Measurements from ENCODE around the gene ANKMY1. TPM values are rescaled to one million over a fixed set of nuclear protein-coding genes. Genes with fewer than 3 reads are reported as not detected.

ANKMY1 gene
- total RNA-seq, 2 experiments from 2014 or later, result 25.7 to 26.2 TPM

DNA sequence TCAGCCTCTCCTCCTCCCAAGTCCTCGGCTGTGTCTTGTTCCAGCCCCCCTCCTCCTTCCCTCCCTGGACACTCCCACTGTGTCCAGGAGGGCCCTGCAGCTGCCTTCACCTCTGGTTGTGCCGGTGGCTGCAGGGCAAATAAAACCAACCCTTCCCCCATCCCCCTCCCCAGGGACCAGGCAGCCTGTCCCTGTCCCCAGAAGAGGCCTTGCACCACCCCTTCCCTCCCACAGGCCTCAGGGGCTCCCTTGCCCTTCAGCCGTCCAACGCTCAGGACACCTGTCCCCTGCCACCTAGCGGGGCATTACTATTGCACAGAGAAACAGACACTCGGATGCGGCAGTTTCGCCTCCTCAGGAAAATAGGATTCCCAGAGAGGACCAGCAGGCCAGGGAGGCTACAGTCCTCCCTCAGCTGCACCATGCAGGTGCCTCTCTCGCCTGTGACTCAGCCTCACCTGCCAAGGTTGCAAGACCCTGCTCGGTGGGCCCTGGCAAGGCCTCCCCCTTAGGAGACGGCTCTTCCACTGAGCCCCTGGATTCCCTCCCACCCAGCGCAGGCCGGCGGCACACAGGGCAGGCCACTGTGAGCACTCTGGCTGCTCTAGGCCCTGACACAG is 127.8 kb downstream of the ANKMY1 start:
- H3K4me3 Mint-ChIP-seq, result no peak overlapping the region
- H3K9me3 ChIP-seq (ENCODE audit: control insufficient read depth in 1 of 2, insufficient read depth in 1 of 2, low read length in 2 of 2), result peaks cover 0 to 12% of the 10 kb centered on the region in 2 experiments
- peaks cover 3 to 18% of the 10 kb centered on the region in 2 experiments for H3K27me3 ChIP-seq (ENCODE audit: control insufficient read depth in 1 of 2, insufficient read depth in 2 of 2, low read length in 2 of 2)
- DNase-seq (peak in 2 of 14 experiments; percentile 11 to 21), ATAC-seq (ENCODE audit: poor library complexity) (no peak)
- peaks cover 4% of the 10 kb centered on the region for H3K4me1 Mint-ChIP-seq (ENCODE audit: low read depth)
- POLR2A ChIA-PET, result no interaction called here
- no peaks in the 10 kb centered on the region for H3K36me3 ChIP-seq (ENCODE audit: insufficient read depth, low read length)
- H3K4me1 ChIP-seq (ENCODE audit: insufficient read depth, low read length), result peaks cover 9% of the 10 kb centered on the region
- CTCF ChIA-PET, result no interaction called here
- intact Hi-C loops (cut with DNase I, micrococcal nuclease), result loop anchor here in 1 of 2 experiments (10.0 kb wide), 2 partner anchors 365 to 405 kb away; partner anchors contain the start of gene NDUFA10
- H3K36me3 Mint-ChIP-seq (ENCODE audit: low read depth), result peaks cover 4% of the 10 kb centered on the region
- H3K9me3 Mint-ChIP-seq, result no peaks in the 10 kb centered on the region
- no peak overlapping the region for H3K4me3 ChIP-seq (ENCODE audit: low read length)
- no peak overlapping the region for H3K27ac ChIP-seq (ENCODE audit: low read depth in 1 of 2, low read length in 2 of 2)
- peaks cover 14% of the 10 kb centered on the region for H3K27me3 Mint-ChIP-seq
- H3K27ac Mint-ChIP-seq, result no peak overlapping the region
- TF ChIP-seq, protein P1, sequence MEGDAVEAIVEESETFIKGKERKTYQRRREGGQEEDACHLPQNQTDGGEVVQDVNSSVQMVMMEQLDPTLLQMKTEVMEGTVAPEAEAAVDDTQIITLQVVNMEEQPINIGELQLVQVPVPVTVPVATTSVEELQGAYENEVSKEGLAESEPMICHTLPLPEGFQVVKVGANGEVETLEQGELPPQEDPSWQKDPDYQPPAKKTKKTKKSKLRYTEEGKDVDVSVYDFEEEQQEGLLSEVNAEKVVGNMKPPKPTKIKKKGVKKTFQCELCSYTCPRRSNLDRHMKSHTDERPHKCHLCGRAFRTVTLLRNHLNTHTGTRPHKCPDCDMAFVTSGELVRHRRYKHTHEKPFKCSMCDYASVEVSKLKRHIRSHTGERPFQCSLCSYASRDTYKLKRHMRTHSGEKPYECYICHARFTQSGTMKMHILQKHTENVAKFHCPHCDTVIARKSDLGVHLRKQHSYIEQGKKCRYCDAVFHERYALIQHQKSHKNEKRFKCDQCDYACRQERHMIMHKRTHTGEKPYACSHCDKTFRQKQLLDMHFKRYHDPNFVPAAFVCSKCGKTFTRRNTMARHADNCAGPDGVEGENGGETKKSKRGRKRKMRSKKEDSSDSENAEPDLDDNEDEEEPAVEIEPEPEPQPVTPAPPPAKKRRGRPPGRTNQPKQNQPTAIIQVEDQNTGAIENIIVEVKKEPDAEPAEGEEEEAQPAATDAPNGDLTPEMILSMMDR (IDR thresholded peaks at IDR 0.05), result no peak

Small RNAs within 50 kb of the gene (microRNA-seq; reads per million reads assigned to microRNA genes)
- gene MIR149 (ENCODE audit: borderline microRNAs expressed, borderline replicate concordance), result 5.5 reads per million, percentile 27 among the genes with 10 or more reads in this experiment

Other genes with a start within 250 kb of the ANKMY1 start
- gene GPC1, start 122.3 kb downstream of the ANKMY1 start, total RNA-seq, result under 1 TPM; 0.58 to 0.98 TPM
- 10 to 100 TPM; 18.3 to 18.9 TPM for gene DUSP28, start 2.4 kb upstream of the ANKMY1 start, total RNA-seq
- 10 to 100 TPM; 73.0 to 78.8 TPM for gene RNPEPL1, start 10.5 kb upstream of the ANKMY1 start, total RNA-seq
- 10 to 100 TPM; 40.6 to 42.1 TPM for gene CAPN10, start 28.7 kb upstream of the ANKMY1 start, total RNA-seq
- gene GPR35, start 67.5 kb upstream of the ANKMY1 start, total RNA-seq, result 1 to 10 TPM; 7.1 to 7.2 TPM
- gene AQP12B, start 124.9 kb upstream of the ANKMY1 start, total RNA-seq, result not detected
- gene AQP12A, start 133.9 kb upstream of the ANKMY1 start, total RNA-seq, result not detected